GM18873 (cell line): ENCODE data around the gene TIAM2.
"Not testable (repeated sequence)": the region's sequence is repeated elsewhere in the genome, so short reads cannot be mapped to it uniquely, and the experiment has no call there.

ENCODE experiments used
- ATAC-seq: cut with Tn5 transposase; IDR thresholded peaks from one replicate; pipeline ENCODE4 v1.9.1; 2021; ENCODE audit warnings: mild to moderate bottlenecking, moderate library complexity, moderate number of reproducible peaks; ENCODE audit not compliant: unreplicated experiment, low FRiP score

Gene TIAM2

DNA sequence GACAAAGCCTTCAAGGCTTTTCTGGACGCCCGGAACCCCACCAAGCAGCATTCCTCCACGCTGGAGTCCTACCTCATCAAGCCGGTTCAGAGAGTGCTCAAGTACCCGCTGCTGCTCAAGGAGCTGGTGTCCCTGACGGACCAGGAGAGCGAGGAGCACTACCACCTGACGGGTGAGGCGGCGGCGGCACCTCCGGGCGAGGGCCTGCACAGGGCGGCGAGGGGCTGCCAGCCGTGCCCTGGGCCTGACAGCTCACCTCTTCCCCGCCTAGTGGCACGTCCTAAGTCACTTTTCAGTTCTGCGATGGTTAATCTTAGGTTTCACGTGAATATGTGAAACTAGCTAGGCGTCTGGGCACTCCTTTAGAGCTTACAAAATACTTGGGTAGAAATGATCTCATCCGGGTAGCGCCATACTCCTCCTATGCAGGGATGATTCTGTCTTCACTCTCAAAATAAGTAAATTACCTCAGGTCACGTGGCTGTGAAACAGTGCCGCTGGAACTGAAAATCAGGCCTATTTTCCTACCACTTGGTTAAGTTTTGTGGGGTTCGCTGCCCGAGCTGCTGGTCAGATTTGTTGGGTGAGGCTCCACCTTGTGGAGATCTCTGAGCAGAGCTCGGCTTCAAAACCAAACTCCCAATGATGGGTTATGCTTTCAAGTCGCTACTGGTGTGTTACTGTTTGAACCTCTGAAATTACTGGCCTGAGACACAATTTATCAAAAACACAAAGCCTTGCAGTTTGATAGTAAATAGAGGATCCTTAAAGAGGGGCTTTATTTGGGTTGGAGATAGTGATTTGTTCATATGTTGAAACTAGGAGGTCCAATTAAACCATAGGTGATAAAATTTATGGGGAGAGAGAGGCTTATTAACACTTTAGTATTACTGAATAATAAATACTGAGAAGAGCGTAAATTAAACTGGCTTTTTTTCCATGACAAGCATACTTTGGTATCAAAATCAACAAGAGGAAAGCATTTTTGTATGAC lies 253.2 kb downstream of the TIAM2 start:
- no peak for ATAC-seq

DNA sequence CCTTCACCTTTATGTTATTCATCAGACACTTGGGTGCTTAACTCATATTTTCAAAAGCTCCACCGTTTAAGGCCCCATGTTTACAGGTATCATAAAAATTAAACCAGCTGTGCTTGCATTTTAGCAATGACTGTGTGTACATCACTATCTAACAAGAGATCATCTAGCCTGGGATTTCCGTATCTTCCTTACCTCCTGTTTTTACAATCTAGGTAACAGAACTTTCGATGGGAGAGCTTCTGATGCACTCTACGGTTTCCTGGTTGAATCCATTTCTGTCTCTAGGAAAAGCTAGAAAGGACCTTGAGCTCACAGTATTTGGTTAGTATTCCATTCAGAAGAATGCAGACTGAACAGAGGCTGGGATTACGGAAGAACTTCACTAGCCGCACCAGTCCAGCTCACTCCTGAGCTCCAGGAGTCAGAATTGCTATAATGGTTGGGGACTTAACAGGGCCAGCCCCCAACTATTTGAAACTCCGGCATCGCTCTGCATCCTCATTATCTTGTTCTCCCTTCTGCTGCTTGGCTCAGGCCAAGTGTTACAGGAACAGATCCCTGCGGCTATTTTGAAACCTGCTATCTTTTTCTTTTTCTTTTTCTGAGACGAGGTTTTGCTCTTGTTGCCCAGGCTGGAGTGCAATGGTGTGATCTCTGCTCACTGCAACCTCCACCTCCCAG lies 255.7 kb downstream of the TIAM2 start:
- no peak for ATAC-seq

DNA sequence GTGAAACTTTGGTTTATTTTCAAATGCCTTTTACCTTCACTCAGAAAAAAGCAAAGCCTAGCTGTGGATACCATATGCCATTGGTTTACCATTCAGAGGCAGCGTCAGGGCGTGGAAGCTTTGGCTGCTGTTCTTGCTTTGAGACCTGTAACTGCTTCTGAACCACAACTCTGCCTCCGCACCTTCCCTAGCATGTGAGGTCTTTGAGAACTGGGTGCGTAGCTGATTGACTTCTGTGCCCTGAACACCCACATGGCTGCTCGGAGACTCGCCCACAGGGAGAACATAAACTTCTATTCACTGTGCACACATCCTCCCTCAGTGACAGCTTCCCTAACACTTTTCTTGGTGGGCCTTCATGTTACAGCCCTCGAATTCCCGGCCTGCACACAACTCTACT lies 257.5 kb downstream of the TIAM2 start:
- no peak for ATAC-seq

DNA sequence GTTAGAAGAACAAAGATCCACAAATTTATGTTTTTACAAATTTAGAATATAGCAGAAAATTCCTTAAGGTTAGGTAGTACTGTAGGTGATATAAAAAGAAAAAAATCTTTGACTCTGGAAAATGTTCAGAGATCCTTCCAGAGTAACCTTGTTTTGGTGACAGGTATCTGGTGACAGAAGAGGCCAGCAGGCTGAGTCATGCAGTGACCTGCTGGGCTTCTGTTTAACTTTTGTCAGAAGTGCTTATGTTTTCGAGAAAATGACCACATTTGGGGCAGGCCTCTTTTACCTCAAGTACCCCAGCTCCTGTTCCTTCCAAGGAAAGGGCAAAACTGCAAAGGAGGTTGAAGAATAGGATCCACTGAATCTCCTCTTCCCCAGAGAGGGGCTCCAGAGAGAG lies 258.2 kb downstream of the TIAM2 start:
- no peak for ATAC-seq

DNA sequence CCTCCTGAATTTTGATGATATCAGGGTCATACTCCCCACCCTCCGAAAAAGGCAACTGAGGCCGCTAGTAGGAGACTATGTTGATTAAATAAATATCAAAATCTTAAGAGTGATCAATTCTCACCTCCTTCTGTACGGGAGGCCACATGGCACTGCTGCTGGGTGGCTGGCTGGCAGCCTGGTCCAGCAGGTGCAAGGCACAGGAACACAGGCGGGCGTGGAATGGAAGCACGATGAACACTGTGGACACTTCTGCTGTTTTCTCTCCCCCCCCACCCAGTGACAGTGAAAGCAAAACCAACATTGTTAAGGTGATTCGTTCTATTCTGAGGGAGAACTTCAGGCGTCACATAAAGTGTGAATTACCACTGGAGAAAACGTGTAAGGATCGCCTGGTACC lies 259.0 kb downstream of the TIAM2 start:
- no peak for ATAC-seq

DNA sequence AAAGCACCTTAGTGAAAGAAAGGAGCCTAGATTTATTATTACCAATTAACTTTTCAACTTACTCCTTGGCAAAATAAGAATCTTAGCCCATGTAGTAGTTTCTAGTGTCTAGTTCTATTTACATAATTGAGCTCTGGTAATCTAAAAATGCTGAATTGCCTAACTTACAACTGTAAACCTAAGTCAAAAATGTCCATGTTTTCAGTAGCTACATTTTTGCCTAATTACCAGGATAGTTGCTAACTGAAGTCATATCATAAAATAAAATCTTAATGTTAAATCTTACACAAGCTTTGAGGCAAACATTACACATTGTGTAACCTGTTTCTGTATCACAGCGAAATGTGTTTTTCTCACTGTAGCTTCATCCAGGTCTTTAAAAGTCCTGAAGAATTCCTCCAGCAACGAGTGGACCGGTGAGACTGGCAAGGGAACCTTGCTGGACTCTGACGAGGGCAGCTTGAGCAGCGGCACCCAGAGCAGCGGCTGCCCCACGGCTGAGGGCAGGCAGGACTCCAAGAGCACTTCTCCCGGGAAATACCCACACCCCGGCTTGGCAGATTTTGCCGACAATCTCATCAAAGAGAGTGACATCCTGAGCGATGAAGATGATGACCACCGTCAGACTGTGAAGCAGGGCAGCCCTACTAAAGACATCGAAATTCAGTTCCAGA lies 261.1 kb downstream of the TIAM2 start:
- ATAC-seq = no peak

DNA sequence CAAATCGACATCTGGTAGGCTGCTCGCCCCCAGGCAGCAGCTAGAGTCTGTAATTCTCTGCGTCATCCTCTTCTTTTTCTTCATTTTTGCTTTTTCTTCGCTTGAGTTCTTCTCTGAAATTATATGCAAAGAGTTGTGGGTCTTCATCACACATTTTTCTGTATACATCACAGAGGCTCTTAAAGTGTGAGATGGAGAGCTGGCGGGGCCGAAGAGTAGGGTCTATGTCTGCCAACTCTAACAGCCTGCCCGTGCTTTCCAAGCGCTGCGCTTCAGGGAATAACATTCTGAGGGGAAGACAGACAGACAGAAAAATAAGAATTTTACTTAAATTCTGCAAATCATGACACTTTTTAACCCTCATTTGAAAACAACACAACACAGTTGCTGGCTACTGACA lies 262.7 kb downstream of the TIAM2 start:
- ATAC-seq = no peak

DNA sequence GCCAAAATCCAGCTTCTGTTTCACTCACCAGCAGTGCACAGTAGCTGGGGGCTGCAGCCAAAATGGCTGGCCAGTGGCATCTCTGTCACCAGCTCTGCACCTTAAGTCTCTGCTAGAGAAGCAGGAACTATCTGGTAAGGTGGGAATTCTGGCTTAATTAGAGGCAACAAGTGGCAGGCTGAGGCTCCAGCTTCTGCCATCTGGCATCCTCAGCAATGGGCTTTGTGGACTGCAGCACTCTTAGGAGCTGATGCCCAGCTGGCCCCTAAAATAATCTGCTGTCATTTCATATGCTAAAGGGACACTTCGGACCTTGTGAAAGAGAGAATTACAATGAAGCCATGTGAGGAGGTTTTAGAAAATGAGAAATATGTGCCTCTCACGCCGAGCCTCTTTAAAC lies 264.1 kb downstream of the TIAM2 start:
- ATAC-seq = no peak

DNA sequence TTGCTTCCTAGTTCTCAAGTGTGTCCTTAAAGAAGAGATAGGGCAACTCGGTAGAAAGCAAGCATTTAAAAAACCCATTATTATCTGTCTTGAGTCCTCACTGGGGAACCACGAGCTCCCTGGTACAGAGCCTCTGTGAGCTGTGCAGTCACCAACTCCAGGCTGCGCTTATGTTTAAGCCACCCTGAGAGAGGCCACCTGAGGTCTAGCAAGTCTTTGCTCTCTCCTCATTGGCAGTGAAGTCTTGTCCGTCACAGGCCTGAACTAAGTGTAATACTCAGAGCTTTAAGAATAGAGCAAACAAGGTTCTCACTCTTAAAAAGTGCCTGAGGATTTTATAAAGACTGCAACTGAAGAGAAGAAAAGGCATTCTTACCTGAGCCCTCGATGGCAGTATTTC lies 264.8 kb downstream of the TIAM2 start:
- ATAC-seq = no peak

DNA sequence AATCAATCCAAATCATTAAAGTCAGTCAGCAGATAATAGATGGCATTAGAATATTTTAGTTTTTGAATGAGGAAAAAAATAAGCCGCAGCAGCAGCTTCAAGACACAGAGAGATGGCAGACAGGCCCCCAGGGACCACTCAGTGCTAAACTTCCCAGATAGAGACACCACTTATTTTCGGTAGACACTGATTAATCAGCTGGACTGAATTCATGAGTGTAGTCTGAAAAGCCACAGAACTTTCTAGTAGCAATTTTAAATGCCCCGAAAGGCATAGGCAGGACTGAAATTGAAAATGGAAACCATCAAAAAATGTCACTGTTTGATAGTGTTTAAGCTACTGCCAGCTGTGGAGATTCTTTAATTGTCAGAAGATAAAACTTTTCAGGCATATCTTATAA lies 265.6 kb downstream of the TIAM2 start:
- ATAC-seq = peak; percentile 69

DNA sequence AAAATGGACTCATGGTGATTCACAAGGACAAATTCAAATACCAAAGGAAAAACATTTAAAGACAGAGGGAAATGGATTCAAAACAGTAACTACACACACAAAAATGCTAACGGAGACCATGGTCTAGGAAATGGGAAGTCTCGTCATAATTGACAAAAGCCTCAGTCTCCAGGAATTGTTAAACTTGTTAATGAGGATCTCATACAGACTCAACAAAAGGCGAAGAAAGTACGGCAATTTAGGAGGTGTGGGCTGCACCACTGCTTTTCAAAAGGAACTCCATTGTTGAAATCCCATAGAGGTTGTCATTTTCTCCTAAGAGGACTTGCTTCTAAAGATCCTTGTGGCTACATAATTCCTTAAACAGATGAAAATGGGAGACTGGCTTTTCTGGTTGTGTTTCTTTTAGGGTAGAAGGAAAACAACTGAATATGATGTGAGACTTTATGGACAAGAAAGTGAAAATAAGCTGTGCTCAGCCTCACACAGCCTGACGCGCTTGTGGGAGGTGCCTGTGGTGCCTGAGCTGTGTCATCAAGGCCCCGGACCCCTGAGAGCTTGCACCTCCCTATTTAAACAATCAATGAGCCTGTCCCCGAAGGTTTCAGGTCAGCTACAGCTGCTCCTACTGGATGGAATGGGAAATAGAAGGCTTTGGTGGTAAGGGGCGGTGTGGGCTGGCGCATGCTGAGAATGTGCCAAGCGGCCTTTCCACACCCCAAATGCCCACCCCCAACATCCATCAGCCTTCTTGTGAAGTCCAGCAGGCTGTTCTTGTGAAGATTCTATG lies 266.2 kb downstream of the TIAM2 start:
- ATAC-seq = no peak

DNA sequence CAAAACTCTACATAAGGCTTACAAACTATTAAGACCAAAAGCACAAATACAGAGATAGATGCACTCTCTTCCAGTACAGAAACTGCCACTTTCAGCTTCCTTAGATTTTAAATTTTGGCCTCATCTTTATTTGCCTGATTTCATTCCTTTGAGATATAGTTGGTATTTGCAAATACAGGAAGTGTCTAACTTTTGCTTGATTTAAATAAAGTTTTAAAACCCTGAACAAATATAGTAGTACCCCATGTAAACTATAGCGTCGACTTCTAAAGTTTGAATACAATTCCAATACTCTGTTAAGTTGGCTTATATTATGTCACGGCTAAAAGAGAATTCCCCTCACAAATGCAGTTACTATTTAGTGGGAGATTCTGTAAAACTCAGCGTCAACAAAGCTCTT lies 267.5 kb downstream of the TIAM2 start:
- ATAC-seq = no peak

DNA sequence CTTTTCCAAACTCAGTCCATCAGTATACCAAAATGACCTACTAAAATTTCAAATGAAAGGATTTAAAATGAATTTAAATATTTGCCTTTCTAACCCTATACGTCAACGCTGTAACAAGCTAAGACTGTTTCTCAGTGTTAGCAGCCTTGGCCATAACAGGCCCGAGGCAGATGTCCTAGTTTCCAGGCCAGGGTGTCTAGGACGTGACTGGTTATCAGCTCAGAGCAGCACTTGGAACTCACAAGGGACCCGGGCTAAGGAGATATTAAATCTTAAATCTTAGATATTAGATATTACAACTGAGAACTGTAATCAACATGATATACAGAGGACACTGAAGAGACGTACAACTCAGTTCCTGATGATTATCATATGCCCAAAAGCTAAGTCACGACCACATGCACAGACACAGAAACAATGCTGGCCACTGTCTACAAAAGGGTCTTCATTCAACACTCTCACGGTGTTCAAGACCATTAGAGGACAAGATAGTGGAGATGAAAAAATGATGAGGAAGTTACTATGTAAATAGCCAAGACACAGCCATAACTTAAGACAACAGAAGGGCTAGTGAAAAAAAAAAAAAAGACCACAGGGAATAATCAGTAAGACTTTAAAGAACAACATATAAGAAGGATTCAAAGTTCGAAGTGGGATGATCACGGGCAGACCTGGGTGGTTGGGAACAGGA lies 268.4 kb downstream of the TIAM2 start, which contains the start of gene CLDN20:
TSS of gene CLDN20 (plus strand) at position 641 of the 691 bp plus-strand sequence. CDS start 11,707 bp downstream, outside the sequence.
- no peak for ATAC-seq

DNA sequence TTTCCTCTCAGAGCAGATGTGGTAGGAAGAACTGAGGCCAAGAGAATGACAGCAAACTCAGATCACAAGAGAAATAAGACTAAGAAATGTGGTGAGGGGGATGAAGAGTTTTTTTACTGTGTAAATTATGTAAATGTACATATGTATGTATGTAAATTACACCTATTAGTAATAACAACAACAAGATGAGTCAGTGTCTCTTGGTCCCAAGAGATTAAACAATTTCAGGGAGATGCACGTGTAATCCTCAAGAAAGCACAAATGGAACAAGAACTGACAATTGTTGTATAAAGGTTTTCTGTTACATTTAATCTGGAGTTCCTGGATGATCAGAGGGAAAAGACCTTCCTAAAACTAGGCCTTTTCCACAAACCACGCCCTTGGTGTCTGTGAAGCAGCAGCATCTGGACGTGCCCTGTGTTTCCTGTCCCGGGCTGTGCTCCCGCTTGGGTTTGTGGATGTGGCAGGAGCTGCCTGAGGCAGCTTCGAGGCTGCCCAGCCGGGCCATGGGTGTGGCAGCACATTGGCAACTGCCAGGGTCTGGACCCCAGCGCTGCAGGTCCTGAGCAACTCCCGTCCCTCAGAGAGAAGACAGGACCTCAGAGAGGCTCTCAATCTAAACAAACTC lies 269.7 kb downstream of the TIAM2 start:
- no peak for ATAC-seq

DNA sequence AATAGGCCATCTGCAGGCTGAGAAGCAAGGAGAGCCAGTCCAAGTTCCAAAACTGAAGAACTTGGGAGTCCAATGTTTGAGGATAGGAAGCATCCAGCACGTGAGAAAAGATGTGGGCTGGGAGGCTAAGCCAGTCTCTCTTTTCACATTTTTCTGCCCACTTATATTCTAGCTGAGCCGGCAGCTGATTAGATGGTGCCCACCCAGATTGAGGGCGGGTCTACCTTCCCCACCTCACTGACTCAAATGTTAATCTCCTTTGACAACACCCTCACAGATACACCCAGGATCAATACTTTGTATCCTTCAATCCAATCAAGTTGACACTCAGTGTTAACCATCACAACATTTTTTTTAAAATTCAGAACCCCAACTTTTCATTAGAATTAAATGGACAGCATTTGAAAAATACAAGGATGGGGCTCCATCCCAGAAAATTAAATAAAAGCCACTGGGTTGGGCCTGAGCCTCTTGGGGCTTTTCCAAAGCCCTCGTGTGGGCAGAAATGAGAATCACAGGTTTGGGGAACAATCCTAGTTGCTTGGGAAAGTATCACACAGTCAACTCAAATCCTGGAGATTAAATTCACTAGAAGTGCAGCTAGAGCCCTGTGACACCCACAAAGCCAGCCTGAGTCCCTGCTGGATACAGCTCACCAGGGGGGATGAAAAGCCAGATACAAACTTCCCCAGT lies 270.9 kb downstream of the TIAM2 start:
- no peak for ATAC-seq

DNA sequence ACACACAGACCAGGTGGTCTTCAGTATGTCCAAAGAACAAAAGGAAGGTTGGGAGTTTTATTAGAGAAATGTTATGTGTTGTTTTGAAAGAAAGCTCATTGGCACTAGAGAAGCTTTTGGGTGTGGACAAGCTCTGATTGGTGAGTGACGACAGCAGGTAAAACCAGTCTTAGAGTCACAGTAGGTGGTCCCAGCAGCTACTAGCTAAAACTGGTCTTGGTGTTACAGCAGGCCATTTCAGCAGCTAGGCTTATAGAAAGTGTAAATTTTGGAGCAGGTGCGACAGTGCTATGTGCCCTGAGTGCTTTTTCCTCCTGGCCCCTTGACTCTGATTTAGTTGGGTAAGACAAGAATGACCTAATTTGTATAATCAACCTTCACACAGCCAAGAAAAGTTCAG lies 272.3 kb downstream of the TIAM2 start:
- ATAC-seq = no peak

DNA sequence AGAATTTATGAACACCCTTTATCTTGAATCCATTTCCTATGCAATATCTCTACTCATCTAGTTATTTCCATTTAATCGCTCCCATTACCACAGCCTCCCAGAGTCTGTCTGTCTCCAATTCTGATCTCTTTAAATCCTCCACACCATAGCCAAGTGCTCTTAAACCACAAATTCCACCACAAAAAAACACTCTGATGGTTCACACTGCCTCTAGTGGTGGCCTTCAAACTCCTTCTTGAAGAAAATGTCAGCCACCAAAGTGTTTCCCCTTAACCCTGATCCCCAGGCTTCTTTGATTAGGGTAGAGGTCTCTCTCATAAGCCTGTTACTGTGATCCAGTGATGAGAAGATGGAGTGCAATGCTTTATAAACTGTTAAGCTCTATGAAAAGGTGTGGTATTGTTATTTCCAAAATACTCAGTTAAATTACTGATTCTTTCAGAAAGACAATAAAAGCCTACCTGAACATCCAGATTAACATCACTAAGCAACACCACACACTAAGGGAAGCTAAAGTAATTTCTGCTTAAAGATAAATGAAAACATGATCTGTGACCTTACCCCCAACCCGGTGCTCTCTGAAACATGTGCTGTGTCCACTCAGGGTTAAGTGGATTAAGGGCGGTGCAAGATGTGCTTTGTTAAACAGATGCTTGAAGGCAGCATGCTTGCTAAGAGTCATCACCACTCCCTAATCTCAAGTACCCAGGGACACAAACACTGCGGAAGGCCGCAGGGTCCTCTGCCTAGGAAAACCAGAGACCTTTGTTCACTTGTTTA lies 273.2 kb downstream of the TIAM2 start:
- ATAC-seq = not testable (repeated sequence)

DNA sequence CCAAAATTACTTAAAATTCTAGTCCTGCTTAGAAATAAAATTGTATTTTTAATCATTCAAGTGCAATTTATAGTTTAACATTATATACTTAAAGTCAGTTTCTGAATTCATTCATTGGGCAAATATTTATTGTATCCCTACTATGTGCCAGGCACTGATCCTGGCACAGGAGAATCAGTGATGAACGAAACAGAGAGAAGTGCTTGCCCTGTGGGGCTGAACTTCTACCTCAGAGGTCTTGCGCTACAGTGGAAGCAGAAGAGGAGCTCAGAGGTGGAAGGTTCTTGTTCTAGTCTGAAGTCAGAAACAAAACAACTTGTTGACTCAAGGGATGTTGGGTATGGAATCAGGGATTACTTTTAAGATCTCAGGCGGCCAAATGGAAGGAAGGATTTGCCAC lies 274.6 kb downstream of the TIAM2 start:
- no peak for ATAC-seq
